ENCODE measurements around the gene TTC27.

GRCh38 chr2:32624812-32625211 lies 3.0 kb upstream of the TTC27 start:
- TF ChIP-seq CTCF (IDR thresholded peaks at IDR 0.05; ENCODE audit: low read depth, low read length) (no peak), EZH2phosphoT487 (IDR thresholded peaks at IDR 0.05; ENCODE audit: low read depth) (no peak)
